T-helper 2 cell treated with Interferon-gamma antibody and Interleukin-4, amounts not matched to agents 100 ng/mL and 5 ng/mL, for 36 hours (primary cell): ENCODE measurements around the gene ACTA2. TPM values are rescaled to one million over a fixed set of nuclear protein-coding genes. Genes with fewer than 3 reads are reported as not detected.

Experiments used
- intact Hi-C: fragments of 100-400 bp; cut with micrococcal nuclease; formaldehyde crosslinking; loops from one replicate; pipeline ENCODE4 v1.15.1; 2023
- total RNA-seq: library from RNA; stranded (reverse); gene quantifications from 2 replicates; pipeline ENCODE4 v1.2.3, GENCODE V29; 2022

ACTA2 gene
- 9.3 and 10.6 TPM in 2 replicates for total RNA-seq

- intact Hi-C loops: no loop called here
Observed at GRCh38 chr10:88952647-88953111, at the start of gene ACTA2. TSS of gene ACTA2 (minus strand) at chr10:88952773. CDS start at chr10:88948930, 3,843 bp downstream.

DNA sequence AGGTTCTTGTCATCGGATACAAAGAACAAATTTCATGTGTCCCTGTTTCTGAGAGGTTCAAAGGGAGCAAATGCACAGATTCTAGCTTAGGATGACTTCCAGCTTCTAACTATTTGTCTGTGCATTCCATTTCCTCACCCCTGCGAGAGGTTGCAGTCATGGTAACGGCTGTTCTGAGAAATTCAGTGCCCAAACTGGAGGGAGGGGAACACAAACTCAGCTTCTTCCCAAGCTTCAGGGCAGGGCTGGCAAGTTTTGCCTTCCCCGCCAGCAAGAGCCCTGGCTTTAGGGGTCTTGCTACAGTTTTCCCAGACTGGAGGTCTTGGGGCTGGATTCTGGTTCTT lies 49.1 kb upstream of the ACTA2 start:
- intact Hi-C loops: loop anchor here (1.0 to 5.0 kb wide), 4 partner anchors 9 to 174 kb away; no protein-coding TSS in a partner anchor

- intact Hi-C loops: loop anchor here (1.0 to 5.0 kb wide), 3 partner anchors 9 to 174 kb away; no protein-coding TSS in a partner anchor
Observed at GRCh38 chr10:89001024-89001728, 48.6 kb upstream of the ACTA2 start.

GRCh38 chr10:88999625-89000024 lies 47.1 kb upstream of the ACTA2 start:
- intact Hi-C loops: loop anchor here (5.0 to 10.0 kb wide), 2 partner anchors 172 to 395 kb away; partner anchors contain the start of gene IFIT1

DNA sequence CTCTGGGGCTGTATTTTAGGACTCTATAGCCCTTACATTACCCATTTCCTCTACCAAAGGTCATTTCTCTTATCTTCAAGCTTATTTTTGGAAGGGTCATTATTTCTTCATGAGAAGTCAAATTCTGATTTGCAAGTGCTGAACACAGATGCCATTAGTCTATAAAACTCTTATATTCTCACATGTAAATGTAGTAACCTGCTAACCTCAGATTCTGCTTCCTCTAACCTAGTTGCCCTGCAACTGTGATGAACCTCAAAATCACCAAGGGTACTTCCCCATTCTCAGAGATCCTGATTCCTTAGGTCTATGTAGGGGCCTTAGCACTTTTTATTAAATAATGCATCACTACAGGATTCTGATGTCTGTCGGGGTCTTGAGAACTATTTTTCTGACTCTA lies 44.4 kb upstream of the ACTA2 start:
- intact Hi-C loops: loop anchor here (10.0 kb wide), 1 partner anchor 398 kb away; the partner anchor contains the start of gene IFIT1

DNA sequence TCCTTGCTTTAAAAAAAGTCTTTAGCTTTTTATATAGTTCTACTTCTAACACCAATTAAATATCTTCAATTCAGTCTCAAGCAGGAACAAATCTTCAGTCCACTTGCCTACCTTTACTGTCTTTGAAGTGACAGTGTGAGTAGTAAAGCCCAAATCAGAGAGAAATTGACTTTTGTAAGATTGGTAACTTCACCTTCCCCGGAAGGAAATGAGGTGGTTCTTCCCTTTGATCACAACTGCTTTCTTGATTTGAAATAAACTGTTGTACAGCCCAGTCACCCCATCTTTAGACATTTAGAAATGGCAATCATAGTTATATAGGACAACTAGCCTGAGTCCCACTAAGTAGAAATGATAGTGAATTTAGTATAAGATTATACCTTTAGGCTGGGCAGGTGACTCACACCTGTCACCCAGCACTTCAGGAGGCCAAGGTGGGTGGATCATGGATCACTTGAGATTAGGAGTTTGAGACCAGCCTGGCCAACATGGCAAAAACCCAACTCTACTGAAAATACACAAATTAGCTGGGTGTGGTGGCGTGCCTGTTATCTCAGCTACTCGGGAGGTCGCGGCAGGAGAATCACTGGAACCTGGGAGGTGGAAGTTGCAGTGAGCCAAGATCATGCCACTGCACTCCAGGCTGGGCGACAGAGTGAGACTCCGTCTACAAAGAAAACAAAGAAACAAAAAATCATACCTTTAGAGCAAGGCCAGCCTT lies 42.7 kb upstream of the ACTA2 start:
- intact Hi-C loops: loop anchor here (2.0 to 10.0 kb wide), 2 partner anchors 115 to 399 kb away; partner anchors contain the start of genes IFIT1 and STAMBPL1

DNA sequence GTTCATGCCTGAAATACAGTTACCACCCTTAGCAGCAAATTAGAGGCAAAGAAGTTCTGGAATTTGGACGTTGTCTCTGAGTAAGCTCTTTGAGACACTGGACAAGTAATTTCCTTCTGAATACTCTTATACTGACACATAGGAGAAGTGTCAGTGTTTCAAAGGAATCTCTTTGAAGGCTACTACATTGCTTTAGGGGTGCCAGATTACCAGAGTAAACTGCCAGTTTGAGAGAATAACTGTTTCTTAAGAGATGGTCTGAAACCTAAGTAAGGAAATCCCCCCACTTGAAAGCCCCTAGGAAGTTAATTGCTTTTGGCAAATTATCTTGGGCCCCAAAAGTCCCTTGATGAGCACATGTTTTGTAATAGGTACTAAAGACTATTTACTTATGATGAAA lies 41.4 kb upstream of the ACTA2 start:
- intact Hi-C loops: loop anchor here (2.0 to 10.0 kb wide), 4 partner anchors 88 to 401 kb away; partner anchors contain the start of genes IFIT1 and STAMBPL1

GRCh38 chr10:88992921-88993524 lies 40.5 kb upstream of the ACTA2 start:
- intact Hi-C loops: loop anchor here (1.0 to 10.0 kb wide), 4 partner anchors 8 to 402 kb away; partner anchors contain the start of gene IFIT1

- intact Hi-C loops: loop anchor here (1.0 to 10.0 kb wide), 5 partner anchors 9 to 403 kb away; partner anchors contain the start of gene IFIT1
Observed at GRCh38 chr10:88991899-88992320, 39.3 kb upstream of the ACTA2 start.

- intact Hi-C loops: loop anchor here (2.0 to 10.0 kb wide), 4 partner anchors 29 to 403 kb away; partner anchors contain the start of gene IFIT1
Observed at GRCh38 chr10:88991161-88991898, 38.8 kb upstream of the ACTA2 start.

DNA sequence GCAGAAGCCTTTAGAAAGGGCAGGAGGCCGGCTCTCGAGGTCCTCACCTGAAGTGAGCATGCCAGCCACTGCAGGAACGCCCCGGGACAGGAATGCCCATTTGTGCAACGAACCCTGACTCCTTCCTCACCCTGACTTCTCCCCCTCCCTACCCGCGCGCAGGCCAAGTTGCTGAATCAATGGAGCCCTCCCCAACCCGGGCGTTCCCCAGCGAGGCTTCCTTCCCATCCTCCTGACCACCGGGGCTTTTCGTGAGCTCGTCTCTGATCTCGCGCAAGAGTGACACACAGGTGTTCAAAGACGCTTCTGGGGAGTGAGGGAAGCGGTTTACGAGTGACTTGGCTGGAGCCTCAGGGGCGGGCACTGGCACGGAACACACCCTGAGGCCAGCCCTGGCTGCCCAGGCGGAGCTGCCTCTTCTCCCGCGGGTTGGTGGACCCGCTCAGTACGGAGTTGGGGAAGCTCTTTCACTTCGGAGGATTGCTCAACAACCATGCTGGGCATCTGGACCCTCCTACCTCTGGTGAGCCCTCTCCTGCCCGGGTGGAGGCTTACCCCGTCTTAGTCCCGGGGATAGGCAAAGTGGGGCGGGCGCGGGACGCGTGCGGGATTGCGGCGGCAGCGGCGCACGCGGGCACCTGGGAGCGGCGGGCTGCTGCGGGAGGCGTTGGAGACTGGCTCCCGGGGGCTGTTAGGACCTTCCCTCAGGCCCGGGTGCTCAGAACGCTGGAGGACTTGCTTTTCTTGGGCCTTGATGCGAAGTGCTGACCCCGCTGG lies 38.0 kb upstream of the ACTA2 start, which contains the start of gene FAS:
TSS of gene FAS (plus strand) at position 415 of the 777 bp plus-strand sequence. CDS start at position 494, 79 bp downstream.
- intact Hi-C loops: loop anchor here (1.0 to 10.0 kb wide), 6 partner anchors 15 to 404 kb away; partner anchors contain the start of gene IFIT1

DNA sequence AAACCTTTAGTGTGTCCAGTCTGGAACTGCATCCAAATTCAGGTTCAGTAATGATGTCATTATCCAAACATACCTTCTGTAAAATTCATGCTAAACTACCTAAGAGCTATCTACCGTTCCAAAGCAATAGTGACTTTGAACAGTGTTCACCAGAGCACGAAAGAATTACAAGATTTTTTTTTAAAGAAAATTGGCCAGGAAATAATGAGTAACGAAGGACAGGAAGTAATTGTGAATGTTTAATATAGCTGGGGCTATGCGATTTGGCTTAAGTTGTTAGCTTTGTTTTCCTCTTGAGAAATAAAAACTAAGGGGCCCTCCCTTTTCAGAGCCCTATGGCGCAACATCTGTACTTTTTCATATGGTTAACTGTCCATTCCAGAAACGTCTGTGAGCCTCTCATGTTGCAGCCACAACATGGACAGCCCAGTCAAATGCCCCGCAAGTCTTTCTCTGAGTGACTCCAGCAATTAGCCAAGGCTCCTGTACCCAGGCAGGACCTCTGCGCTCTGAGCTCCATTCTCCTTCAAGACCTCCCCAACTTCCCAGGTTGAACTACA lies 37.3 kb upstream of the ACTA2 start:
- intact Hi-C loops: loop anchor here (1.0 to 10.0 kb wide), 6 partner anchors 15 to 405 kb away; partner anchors contain the start of gene IFIT1

DNA sequence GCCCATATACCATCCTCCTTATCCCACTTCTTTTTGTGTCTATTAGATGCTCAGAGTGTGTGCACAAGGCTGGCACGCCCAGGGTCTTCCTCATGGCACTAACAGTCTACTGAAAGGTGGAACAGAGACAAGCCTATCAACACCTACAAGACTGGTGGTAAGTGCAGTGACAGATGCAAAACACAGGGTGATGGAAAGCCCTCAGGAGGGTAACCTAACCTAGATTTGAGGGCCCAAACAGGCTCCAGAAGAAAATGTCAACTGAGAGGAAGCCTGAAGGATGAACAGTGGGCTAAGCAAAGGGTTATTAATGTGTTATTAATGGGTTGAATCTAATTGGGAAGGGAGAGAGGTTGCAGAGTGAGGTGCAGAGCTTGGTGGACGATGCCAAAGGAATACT lies 36.9 kb upstream of the ACTA2 start:
- intact Hi-C loops: no loop called here

GRCh38 chr10:88987840-88988239 lies 35.3 kb upstream of the ACTA2 start:
- intact Hi-C loops: loop anchor here (2.0 kb wide), 2 partner anchors 15 to 53 kb away; no protein-coding TSS in a partner anchor

- intact Hi-C loops: loop anchor here (2.0 kb wide), 2 partner anchors 16 to 52 kb away; no protein-coding TSS in a partner anchor
Observed at GRCh38 chr10:88987243-88987725, 34.7 kb upstream of the ACTA2 start.

GRCh38 chr10:88986549-88987242 lies 34.1 kb upstream of the ACTA2 start:
- intact Hi-C loops: loop anchor here (2.0 kb wide), 2 partner anchors 16 to 52 kb away; no protein-coding TSS in a partner anchor

GRCh38 chr10:88984525-88984924 lies 32.0 kb upstream of the ACTA2 start:
- intact Hi-C loops: no loop called here

GRCh38 chr10:88983939-88984338 lies 31.4 kb upstream of the ACTA2 start:
- intact Hi-C loops: no loop called here
